Measurements from ENCODE around the gene PSMB8. TPM values are rescaled to one million over a fixed set of nuclear protein-coding genes. Genes with fewer than 3 reads are reported as not detected.

The PSMB8 gene
- total and polyA plus RNA-seq, 2 of the 8 experiments (the other 6 are each of a cell fraction or from before 2014, with no cell fraction given), result 18.4 to 43.0 TPM

DNA sequence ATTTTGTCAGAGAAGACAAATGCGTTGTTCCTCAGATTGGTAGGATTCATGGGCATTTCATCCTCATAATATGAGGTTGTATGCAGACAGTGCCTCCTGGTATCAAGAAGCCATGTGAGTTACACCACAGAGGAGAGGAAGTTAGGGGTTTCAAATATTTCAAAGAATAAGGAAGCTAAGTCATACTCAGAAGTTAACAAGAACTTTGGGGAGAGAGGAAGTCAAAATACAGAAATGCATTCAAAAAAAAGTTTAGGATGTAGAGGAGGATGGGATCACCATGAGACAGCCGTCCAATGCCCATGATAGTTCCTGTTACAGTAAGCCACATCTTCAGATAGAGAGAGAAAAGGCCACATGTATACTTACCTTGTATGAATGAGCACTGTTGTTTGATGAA lies 49.3 kb downstream of the PSMB8 start (continued):
- TF ChIP-seq, protein P1, sequence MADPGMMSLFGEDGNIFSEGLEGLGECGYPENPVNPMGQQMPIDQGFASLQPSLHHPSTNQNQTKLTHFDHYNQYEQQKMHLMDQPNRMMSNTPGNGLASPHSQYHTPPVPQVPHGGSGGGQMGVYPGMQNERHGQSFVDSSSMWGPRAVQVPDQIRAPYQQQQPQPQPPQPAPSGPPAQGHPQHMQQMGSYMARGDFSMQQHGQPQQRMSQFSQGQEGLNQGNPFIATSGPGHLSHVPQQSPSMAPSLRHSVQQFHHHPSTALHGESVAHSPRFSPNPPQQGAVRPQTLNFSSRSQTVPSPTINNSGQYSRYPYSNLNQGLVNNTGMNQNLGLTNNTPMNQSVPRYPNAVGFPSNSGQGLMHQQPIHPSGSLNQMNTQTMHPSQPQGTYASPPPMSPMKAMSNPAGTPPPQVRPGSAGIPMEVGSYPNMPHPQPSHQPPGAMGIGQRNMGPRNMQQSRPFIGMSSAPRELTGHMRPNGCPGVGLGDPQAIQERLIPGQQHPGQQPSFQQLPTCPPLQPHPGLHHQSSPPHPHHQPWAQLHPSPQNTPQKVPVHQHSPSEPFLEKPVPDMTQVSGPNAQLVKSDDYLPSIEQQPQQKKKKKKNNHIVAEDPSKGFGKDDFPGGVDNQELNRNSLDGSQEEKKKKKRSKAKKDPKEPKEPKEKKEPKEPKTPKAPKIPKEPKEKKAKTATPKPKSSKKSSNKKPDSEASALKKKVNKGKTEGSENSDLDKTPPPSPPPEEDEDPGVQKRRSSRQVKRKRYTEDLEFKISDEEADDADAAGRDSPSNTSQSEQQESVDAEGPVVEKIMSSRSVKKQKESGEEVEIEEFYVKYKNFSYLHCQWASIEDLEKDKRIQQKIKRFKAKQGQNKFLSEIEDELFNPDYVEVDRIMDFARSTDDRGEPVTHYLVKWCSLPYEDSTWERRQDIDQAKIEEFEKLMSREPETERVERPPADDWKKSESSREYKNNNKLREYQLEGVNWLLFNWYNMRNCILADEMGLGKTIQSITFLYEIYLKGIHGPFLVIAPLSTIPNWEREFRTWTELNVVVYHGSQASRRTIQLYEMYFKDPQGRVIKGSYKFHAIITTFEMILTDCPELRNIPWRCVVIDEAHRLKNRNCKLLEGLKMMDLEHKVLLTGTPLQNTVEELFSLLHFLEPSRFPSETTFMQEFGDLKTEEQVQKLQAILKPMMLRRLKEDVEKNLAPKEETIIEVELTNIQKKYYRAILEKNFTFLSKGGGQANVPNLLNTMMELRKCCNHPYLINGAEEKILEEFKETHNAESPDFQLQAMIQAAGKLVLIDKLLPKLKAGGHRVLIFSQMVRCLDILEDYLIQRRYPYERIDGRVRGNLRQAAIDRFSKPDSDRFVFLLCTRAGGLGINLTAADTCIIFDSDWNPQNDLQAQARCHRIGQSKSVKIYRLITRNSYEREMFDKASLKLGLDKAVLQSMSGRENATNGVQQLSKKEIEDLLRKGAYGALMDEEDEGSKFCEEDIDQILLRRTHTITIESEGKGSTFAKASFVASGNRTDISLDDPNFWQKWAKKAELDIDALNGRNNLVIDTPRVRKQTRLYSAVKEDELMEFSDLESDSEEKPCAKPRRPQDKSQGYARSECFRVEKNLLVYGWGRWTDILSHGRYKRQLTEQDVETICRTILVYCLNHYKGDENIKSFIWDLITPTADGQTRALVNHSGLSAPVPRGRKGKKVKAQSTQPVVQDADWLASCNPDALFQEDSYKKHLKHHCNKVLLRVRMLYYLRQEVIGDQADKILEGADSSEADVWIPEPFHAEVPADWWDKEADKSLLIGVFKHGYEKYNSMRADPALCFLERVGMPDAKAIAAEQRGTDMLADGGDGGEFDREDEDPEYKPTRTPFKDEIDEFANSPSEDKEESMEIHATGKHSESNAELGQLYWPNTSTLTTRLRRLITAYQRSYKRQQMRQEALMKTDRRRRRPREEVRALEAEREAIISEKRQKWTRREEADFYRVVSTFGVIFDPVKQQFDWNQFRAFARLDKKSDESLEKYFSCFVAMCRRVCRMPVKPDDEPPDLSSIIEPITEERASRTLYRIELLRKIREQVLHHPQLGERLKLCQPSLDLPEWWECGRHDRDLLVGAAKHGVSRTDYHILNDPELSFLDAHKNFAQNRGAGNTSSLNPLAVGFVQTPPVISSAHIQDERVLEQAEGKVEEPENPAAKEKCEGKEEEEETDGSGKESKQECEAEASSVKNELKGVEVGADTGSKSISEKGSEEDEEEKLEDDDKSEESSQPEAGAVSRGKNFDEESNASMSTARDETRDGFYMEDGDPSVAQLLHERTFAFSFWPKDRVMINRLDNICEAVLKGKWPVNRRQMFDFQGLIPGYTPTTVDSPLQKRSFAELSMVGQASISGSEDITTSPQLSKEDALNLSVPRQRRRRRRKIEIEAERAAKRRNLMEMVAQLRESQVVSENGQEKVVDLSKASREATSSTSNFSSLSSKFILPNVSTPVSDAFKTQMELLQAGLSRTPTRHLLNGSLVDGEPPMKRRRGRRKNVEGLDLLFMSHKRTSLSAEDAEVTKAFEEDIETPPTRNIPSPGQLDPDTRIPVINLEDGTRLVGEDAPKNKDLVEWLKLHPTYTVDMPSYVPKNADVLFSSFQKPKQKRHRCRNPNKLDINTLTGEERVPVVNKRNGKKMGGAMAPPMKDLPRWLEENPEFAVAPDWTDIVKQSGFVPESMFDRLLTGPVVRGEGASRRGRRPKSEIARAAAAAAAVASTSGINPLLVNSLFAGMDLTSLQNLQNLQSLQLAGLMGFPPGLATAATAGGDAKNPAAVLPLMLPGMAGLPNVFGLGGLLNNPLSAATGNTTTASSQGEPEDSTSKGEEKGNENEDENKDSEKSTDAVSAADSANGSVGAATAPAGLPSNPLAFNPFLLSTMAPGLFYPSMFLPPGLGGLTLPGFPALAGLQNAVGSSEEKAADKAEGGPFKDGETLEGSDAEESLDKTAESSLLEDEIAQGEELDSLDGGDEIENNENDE (IDR thresholded peaks at IDR 0.05; ENCODE audit: insufficient replicate concordance, low read length), result no peak
- TF ChIP-seq JUND (IDR thresholded peaks at IDR 0.05; ENCODE audit: low read length) (no peak), ATF2 (IDR thresholded peaks at IDR 0.05; ENCODE audit: low read length) (no peak), FOSL1 (IDR thresholded peaks at IDR 0.05; ENCODE audit: insufficient read depth, low read depth, low read length) (no peak), CHD2 (IDR thresholded peaks at IDR 0.05; ENCODE audit: low read length) (no peak), POU5F1 (IDR thresholded peaks at IDR 0.05; ENCODE audit: low read depth, low read length) (no peak), JUN (IDR thresholded peaks at IDR 0.05; ENCODE audit: low read depth, low read length) (no peak), CBX8 (IDR thresholded peaks at IDR 0.05; ENCODE audit: borderline replicate concordance, low read depth, low read length) (no peak)
